Activated CD4-positive, alpha-beta T cell treated with anti-CD3 and anti-CD28 coated beads, Interleukin-2, amount 50 U/mL, for 24 hours (primary cell): ENCODE measurements around the gene RPA1.
A peak's percentile ranks its signal among the peaks of the same experiment; 100 is the strongest.

Experiments used
- DNase-seq, 2 donors: peaks; one replicate each; pipeline ENCODE4 v3.0.0-alpha.2; 2020; ENCODE audit warnings: low read depth in 1 of 2, low spot score in 1 of 2

Gene RPA1

DNA sequence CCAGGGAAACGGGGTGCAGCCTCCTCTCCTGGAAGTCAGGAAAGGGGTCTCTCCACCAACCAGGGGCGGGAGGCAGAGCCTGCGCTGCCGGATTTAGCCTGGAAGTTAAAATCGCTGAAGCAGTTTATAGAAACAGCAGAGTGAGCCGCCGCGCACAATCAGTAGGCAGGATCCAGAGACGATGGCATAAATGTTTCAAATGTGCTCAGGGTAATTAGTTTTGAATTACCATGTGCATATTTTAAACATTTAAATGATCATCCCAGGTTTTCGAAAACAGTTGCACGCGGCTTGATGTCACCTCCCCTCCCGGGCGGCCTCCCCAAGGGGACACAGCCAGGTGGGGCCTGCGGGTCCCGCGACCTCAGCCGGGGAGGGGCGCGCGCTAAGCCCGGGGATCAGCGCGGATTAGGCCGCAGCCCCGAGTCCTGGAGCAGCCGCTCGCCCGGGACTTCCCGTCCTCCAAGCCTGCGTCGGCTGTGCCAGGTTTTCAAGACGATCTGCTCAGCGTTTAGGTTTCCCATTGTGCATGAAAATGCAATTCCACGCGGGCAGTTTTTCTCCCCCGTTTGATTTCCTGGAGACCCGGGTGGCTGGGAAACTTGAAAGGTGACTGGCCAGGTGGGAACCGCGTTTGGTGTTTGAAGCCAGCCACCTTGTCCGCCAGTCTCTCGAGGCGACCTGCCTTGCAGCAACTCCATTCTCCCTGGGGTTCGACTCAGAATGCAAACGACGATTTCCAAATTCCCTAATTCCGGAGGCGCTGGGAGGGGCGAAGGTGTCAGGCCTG, 78.3 kb downstream of the RPA1 start:
- no peak for DNase-seq

DNA sequence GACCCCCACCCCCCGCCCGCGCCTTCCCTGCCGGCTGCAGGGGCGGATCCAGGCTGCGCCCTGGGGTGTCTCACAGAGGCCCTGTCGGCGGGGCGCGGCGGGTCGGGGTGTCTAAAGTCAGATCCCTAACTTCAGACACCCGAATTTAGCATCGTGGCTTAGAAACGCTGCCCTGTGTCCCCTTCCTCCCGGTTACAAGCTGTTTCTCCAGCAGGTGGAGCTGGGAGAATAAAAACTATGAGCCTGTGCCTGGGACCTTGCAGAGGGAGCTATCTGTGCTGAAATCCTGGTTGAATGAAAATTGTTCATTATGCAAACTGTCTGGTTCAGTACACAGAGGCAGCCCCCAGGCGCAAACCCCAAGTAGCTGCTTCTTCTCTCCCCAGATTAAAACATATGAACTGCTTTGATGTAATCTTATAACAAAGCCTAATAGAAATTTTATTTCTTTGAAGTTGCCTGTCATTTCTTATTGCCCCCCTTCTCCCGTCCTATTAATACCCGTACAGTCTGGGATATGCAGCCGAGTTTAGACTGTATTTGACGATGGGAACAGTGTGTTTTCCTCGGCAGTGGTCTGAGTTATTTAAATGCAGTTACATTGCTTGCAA, 79.0 kb downstream of the RPA1 start:
- peak in 1 of 2 donors; percentile 24 for DNase-seq

DNA sequence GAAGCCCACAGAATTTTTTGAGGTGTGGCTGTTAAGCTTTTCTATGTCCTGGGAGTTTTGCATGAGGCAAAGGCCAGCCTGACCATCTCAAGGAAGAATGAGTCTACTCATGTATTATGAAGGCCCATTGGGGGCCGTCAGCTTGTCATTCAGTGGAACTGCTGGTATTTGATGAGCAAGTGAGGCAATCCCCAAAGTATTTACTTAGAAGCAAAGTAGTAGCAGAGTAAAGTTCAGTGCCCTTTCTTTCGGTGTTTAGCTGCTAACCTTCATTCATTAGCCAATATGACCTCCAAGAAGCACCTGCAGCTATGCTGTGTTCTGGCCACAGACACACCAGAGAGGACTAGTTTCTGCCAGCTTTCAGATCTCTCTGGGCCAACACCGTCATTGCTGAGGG, 80.2 kb downstream of the RPA1 start:
- no peak for DNase-seq

- no peak for DNase-seq
Measured at GRCh38 chr17:1912146-1912545, 82.3 kb downstream of the RPA1 start.

DNA sequence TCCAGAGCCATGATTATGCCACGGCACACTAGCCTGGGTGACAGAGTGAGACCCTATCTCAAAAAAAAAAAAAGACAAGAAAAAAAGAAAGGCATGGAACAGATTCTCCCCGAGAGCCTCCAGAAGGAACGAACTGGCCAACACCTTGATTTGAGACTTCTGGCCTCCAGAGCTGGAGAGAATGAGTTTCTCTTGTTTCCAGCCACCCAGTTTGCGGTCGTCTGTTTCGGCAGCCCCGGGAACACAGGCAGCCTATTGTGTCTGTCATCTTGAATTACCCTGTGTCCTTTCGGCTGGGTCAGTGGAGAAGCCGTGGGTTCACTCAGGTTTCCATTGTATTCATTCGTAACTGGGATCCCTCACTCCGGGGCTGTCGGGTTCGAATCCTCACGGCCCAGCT, 83.9 kb downstream of the RPA1 start:
- no peak for DNase-seq

DNA sequence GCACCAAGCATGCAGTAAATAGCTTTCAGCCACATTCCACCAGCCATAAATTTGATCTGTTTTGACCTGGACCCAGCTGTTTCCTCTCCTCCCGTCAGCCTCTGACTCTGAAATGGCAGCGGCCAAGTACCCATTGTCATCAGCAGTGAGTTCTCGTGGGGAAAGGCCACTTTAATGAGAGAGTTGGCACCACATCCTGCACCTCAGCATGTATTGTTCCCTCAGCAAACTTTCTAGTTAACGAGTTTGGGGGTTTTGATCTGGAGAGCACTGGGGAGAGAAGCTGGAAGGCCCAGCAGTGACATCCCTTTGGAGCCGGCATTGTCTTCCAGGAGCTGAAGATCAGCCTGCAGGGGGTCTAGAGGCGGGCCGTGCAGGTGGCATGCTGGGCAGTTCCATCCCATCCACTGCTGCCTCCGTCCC, 84.9 kb downstream of the RPA1 start:
- DNase-seq: no peak

DNA sequence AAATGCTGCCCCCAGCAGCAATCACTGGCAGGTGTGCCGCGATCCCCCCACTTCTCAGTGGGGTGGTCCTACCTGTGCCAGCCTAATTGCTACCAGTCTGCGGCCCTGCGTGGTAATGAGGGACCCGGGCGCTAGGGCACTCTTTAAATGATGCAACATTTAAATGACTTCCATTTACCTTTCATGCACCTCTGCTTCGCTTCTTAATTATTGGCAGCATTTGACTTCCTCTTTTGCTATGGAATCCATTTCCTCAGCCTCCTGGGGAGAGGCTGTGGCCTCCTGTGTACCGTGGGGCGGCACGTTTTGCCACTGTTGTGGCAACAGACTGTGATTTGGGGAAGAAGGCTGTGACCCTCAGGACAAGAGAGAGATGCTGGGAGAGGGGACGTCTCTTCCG, 86.1 kb downstream of the RPA1 start:
- no peak for DNase-seq

GRCh38 chr17:1916316-1916715, 86.5 kb downstream of the RPA1 start:
- DNase-seq: no peak

GRCh38 chr17:1916963-1917715, 87.3 kb downstream of the RPA1 start:
- no peak for DNase-seq

DNA sequence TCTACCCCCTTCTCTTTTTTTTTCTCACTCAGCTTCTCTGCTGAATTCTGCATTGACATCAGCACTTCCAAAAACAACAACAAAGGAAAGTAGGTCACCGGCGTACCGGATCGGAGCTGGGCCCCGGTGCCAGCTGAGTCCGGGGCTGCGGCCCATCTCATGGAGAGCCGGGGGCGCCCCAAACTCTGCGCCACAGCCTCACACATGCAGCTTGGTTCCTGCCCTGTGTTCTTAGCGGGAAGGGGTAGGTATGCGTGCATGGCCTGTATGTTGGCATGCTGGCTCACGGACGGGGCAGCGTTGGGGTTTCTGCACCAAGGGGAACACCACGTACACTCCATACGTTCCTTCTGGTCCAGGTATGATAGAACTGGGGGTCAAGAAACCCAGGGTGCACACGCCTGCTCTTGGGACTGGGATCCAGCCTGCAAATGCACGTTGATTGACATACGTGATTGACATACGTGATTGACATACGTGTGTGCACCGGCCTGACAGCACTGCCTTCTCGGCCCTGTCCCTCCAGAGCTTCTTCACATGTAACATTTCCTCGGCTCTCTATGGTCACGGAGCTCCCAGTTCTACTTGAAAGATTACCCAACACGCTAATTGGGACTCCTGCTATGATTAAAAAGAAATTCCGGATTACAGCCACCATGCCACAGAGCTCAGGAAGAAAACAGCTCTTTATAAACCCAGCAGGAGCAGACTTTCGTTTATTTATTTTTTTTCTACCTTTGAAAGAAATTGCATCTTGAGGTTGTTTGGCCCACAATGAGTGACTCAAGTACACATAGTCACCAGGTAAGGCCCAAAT, 88.7 kb downstream of the RPA1 start:
- no peak for DNase-seq

GRCh38 chr17:1919201-1919600, 89.4 kb downstream of the RPA1 start:
- DNase-seq: no peak

DNA sequence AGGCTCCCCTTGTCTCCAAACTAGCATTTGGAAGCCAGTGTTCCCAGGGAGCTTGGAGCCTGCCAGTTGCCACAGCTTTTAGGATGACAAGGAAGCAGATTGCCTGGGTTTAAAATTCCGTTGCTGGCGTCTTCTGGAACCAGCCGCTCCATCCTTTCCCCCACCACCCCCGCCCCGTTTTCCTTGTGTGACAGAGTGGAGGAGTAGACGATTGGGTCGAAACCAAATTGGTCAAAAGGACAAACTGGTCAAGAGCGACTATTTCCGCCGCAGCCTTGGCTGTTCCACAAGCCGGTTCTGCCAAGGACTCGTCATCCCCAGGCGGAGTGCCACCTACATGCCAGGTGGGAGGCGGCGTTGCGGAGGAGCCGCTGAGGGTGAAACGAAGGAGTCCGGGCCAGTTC, 91.1 kb downstream of the RPA1 start:
- no peak for DNase-seq

DNA sequence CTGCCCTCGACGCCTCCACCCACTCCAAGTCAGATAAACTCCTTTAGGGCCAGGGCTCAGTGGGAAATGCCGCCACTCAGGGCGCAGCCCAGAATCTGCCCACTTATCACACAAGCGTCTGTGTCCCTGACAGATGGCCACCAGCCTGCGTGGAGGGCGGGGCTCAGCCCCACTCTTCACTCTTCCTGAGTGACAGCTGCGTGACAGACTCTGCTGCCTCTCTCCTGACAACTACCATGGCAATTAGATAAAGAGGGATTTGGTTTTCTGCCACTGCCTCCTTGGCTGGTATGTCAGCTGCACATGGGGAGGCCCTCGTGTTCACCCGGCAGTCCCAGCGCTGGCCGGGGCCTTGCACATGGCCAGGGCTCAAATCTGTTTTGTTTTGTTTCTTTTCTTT, 99.2 kb downstream of the RPA1 start:
- no peak for DNase-seq

- DNase-seq: no peak
Measured at GRCh38 chr17:1930337-1930645, 100.5 kb downstream of the RPA1 start.

GRCh38 chr17:1931844-1932579, 102.2 kb downstream of the RPA1 start:
- DNase-seq: no peak

- no peak for DNase-seq
Measured at GRCh38 chr17:1933875-1934715, 104.3 kb downstream of the RPA1 start.

DNA sequence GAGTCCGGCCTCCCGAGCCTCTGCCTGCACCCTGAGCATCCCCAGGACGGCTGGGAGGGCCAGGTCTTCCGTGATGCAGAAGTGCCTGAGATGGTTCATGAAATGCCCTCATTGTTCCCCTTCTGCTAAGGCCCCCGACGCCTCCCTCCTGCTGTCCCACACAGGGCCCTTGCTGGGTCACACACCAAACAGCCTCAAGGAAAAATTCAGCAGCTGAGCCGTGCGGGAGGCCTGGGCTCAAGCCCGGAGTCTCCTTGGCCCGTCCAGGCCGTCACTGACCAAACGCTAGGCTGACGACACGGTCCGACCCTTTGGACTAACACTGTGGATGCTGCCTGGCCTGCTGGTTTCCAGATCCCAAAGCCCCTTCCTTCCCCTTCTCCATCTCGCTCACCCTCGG, 105.1 kb downstream of the RPA1 start:
- DNase-seq: no peak

GRCh38 chr17:1936766-1937165, 107.0 kb downstream of the RPA1 start:
- no peak for DNase-seq

DNA sequence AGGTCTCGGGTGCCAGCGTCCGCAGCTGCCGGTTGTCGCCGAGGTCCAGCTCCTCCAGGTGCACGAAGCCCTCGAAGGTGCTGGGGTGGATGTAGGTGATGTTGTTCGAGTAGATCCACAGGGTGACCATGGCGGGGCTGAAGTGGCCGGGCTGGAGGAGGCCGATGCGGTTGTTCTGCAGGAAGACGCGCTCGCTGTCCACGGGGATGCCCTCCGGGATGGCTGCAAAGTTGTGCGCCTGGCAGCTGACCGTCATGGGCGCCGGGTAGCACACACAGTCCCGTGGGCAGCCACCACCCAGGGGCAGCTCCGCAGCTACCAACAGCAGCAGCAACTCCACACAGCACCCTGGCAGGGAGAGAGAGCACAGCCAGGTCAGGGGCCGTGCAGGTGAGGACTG, 107.7 kb downstream of the RPA1 start:
- no peak for DNase-seq
